Measurements from ENCODE around the gene ASB8.

- TF ChIP-seq CEBPB (IDR thresholded peaks at IDR 0.05) (no peak), TCF12 (IDR thresholded peaks at IDR 0.05; ENCODE audit: low read depth) (no peak), EP300 (IDR thresholded peaks at IDR 0.05; ENCODE audit: borderline replicate concordance) (no peak)
These were observed 45.9 kb upstream of the ASB8 start, which contains the start of gene OR10AD1 for GRCh38 chr12:48203192-48203591.

Data from Ishikawa (cell line).